ENCODE measurements around the gene PARD6G. TPM values are rescaled to one million over a fixed set of nuclear protein-coding genes. Genes with fewer than 3 reads are reported as not detected.

Gene PARD6G
- total and polyA plus RNA-seq, 9 donors, result 8.2 to 16.7 (median 12.5) TPM

DNA sequence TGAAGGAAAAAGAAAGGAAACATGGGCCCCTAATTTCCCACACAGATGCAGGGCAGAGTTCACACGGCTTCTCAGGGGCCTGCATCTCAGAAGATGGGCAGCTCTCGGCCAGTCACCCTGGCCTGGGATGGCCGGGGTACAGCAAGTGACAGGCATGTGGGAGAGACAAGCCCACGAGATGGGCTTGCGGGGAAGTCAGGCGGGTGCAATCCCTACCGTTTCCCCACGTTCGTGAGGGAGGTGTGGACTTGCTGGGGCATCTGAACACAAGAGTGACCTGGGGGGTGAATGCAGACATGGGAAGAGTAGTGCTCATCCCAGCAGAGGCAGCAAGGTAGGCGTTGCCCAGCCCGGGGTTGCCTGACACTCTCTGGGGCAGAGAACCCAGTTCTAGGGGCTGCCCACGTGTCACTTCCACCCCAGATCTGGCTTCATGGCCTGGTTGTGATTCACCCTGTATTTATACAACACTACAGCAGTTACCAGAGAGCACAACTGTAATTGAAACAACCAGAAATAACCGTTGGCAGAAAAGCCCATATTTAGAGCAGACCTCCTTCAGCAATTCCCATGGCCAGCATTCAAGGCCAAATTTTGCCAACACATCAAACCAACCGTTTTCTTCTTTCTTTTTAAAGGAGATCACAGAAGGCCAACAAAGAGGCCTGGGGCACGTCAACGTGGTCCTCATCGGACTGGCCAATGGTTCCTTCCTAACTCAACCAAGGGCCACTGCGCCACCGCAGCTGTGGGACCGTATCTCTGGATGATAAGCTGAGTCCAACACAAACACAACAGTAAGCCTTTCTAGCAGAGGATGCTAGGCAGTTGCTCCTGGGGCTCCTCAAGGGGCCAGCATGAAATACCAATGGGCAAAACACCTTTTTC, 58.4 kb downstream of the PARD6G start:
- DNase-seq, result peak in 1 of 5 donors; percentile 28
- H3K36me3 ChIP-seq, result no peaks in the 10 kb centered on the region
- no peaks in the 10 kb centered on the region for H3K27me3 ChIP-seq
- peak overlapping the region in 1 of 2 donors; percentile 56 for H3K27ac ChIP-seq
- intact Hi-C loops (cut with DNase I), result no loop called here
- WGBS, 3 donors, result 54 to 76% (median 57%) methylated on average over 20 of the region's 20 CpGs
- no peak for TF ChIP-seq EP300 (IDR thresholded peaks at IDR 0.05)
- no peaks in the 10 kb centered on the region for H3K9me3 ChIP-seq
- no peak overlapping the region for H3K4me3 ChIP-seq
- H3K4me1 ChIP-seq (ENCODE audit: insufficient read depth), result peaks cover 11% of the 10 kb centered on the region

DNA sequence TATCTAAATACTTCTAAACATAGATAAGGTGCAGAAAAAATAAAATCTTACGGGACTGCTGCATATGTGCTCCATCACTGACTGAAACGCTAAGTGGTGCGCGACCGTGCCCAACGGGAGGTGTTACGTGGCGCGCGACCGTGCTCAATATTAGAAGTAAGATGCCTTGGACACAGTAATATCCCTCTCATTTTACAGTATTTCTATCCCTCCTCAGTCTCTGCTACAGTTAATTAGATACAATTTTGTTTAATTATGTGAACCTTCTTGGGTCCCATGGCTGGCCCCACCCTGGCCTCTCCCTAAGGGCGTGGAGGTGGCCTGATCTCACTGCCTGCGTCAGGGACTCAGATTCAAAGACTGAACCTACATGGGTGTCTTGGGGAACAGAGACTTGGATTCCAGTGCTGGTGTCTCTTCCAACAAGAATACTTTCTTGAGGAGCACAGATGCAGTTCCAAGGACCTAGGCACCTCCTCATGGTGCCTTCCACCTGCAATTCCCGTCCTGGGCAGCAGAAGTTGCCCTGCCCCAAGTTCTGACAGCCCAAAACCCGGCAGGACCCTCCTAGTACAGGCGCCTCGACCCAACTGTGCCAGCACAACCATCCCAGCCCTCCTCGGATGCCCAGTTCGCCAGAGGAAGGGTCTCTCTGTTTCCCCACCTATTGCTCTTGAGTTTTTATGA, 59.2 kb downstream of the PARD6G start:
- Histone ChIP-seq H3K27ac (no peak overlapping the region), H3K4me1 (ENCODE audit: insufficient read depth) (peaks cover 11% of the 10 kb centered on the region), H3K4me3 (no peak overlapping the region), H3K36me3 (no peaks in the 10 kb centered on the region), H3K9me3 (no peaks in the 10 kb centered on the region), H3K27me3 (no peaks in the 10 kb centered on the region)
- TF ChIP-seq EP300 (IDR thresholded peaks at IDR 0.05) (no peak), POLR2A (IDR thresholded peaks at IDR 0.05) (no peak)
- TF ChIP-seq, protein P1, sequence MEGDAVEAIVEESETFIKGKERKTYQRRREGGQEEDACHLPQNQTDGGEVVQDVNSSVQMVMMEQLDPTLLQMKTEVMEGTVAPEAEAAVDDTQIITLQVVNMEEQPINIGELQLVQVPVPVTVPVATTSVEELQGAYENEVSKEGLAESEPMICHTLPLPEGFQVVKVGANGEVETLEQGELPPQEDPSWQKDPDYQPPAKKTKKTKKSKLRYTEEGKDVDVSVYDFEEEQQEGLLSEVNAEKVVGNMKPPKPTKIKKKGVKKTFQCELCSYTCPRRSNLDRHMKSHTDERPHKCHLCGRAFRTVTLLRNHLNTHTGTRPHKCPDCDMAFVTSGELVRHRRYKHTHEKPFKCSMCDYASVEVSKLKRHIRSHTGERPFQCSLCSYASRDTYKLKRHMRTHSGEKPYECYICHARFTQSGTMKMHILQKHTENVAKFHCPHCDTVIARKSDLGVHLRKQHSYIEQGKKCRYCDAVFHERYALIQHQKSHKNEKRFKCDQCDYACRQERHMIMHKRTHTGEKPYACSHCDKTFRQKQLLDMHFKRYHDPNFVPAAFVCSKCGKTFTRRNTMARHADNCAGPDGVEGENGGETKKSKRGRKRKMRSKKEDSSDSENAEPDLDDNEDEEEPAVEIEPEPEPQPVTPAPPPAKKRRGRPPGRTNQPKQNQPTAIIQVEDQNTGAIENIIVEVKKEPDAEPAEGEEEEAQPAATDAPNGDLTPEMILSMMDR (IDR thresholded peaks at IDR 0.05), result no peak
- intact Hi-C loops (cut with DNase I), result no loop called here
- WGBS, 3 donors, result 96 to 97% (median 97%) methylated on average over 19 of the region's 19 CpGs
- peak in 1 of 5 donors; percentile 13 for DNase-seq

DNA sequence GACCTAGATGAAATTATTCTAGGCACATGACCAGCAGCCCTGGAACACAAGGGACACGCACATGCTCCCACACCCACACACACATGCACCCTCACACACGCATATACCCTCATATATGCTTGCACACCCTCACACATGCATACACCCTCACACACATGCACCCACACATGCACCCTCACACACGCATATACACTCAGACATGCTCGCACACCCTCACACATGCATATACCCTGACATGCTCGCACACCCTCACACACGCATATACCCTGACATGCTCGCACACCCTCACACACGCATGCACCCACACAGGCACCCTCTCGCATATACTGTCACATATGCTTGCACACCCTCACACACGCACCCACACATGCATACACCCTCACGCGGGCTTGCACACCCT, 61.8 kb downstream of the PARD6G start:
- intact Hi-C loops (cut with DNase I), result no loop called here
- H3K9me3 ChIP-seq, result no peaks in the 10 kb centered on the region
- 95 to 96% (median 96%) methylated on average over 12 of the region's 12 CpGs for WGBS, 3 donors
- no peak for DNase-seq
- no peak for TF ChIP-seq POLR2A (IDR thresholded peaks at IDR 0.05)
- no peak for TF ChIP-seq EP300 (IDR thresholded peaks at IDR 0.05)
- TF ChIP-seq, protein P1 (IDR thresholded peaks at IDR 0.05), result no peak
- no peaks in the 10 kb centered on the region for H3K27me3 ChIP-seq
- peaks cover 28% of the 10 kb centered on the region for H3K4me1 ChIP-seq (ENCODE audit: insufficient read depth)
- H3K36me3 ChIP-seq, result no peaks in the 10 kb centered on the region
- no peak overlapping the region for H3K27ac ChIP-seq
- H3K4me3 ChIP-seq, result no peak overlapping the region

DNA sequence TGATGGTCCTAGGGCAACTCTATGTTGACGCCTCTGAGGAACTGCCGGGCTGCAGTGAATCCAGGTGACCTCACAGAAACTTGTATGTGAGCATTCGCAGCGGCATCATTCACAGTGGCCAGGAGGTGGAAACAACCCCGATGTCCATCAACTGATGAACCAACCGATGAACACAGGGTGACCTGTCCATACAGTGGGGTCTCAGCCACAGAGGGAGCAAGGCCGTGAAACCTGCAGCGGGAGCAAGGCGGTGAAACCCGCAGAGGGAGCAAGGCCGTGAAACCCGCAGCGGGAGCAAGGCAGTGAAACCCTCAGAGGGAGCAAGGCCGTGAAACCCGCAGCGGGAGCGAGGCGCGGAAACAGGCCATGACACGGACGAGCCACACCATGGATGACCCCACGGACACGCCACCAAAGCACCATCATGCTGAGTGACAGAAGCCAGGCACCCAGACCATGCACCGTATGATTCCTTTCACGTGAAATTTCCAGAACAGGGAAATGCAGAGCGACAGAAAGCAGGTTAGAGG, 63.0 kb downstream of the PARD6G start:
- peak in 1 of 5 donors; percentile 29 for DNase-seq
- 92 to 97% (median 93%) methylated on average over 25 to 26 of the region's 26 CpGs for WGBS, 3 donors
- intact Hi-C loops (cut with DNase I), result no loop called here

More for the DNA sequence above, 63.0 kb downstream of the PARD6G start:
- Histone ChIP-seq H3K27me3 (no peaks in the 10 kb centered on the region), H3K36me3 (no peaks in the 10 kb centered on the region), H3K27ac (no peak overlapping the region), H3K4me3 (no peak overlapping the region), H3K9me3 (no peaks in the 10 kb centered on the region), H3K4me1 (ENCODE audit: insufficient read depth) (peaks cover 25% of the 10 kb centered on the region)
- TF ChIP-seq POLR2A (IDR thresholded peaks at IDR 0.05), result no peak
- no peak for TF ChIP-seq EP300 (IDR thresholded peaks at IDR 0.05)
- TF ChIP-seq, protein P1 (IDR thresholded peaks at IDR 0.05), result no peak
